ENCODE results near the gene COL8A1.

- TF ChIP-seq CTCF (conservative IDR thresholded peaks at IDR 0.05) (no peak), ZFX (IDR thresholded peaks at IDR 0.05) (no peak)
These were observed 7.7 kb downstream of the COL8A1 start for GRCh38 chr3:99646107-99646435.

Data from C4-2B (cell line).